CD4-positive, alpha-beta T cell treated with Interleukin-17A for 4 hours (primary cell): ENCODE data around the gene BRINP3.

Source experiments
- DNase-seq: peaks from one replicate; pipeline ENCODE4 v3.0.0-alpha.2; 2020; ENCODE audit warnings: mixed read lengths

The BRINP3 gene

GRCh38 chr1:190320952-190321351 is 156.7 kb downstream of the BRINP3 start:
- DNase-seq = no peak

GRCh38 chr1:190312763-190313162 is 164.9 kb downstream of the BRINP3 start:
- no peak for DNase-seq

- no peak for DNase-seq
Measured at GRCh38 chr1:190303501-190303900, 174.2 kb downstream of the BRINP3 start.

- DNase-seq = no peak
Measured at GRCh38 chr1:190296453-190296852, 181.2 kb downstream of the BRINP3 start.

- DNase-seq = no peak
Measured at GRCh38 chr1:190289897-190290296, 187.8 kb downstream of the BRINP3 start.

GRCh38 chr1:190286111-190286510 is 191.6 kb downstream of the BRINP3 start:
- DNase-seq = no peak

GRCh38 chr1:190277107-190277506 is 200.6 kb downstream of the BRINP3 start:
- DNase-seq = no peak

GRCh38 chr1:190274721-190275120 is 202.9 kb downstream of the BRINP3 start:
- DNase-seq = no peak

- DNase-seq = no peak
Measured at GRCh38 chr1:190273161-190273560, 204.5 kb downstream of the BRINP3 start.

- DNase-seq = no peak
Measured at GRCh38 chr1:190262538-190262937, 215.1 kb downstream of the BRINP3 start.

GRCh38 chr1:190259424-190259823 is 218.2 kb downstream of the BRINP3 start:
- DNase-seq = no peak

- no peak for DNase-seq
Measured at GRCh38 chr1:190258003-190258402, 219.7 kb downstream of the BRINP3 start.

- DNase-seq = no peak
Measured at GRCh38 chr1:190252046-190252445, 225.6 kb downstream of the BRINP3 start.

- DNase-seq = no peak
Measured at GRCh38 chr1:190250368-190250767, 227.3 kb downstream of the BRINP3 start.

- no peak for DNase-seq
Measured at GRCh38 chr1:190244406-190244805, 233.3 kb downstream of the BRINP3 start.

- no peak for DNase-seq
Measured at GRCh38 chr1:190243056-190243455, 234.6 kb downstream of the BRINP3 start.

- no peak for DNase-seq
Measured at GRCh38 chr1:190226006-190226405, 251.7 kb downstream of the BRINP3 start.

GRCh38 chr1:190212450-190212849 is 265.2 kb downstream of the BRINP3 start:
- DNase-seq = no peak

- no peak for DNase-seq
Measured at GRCh38 chr1:190207733-190208132, 269.9 kb downstream of the BRINP3 start.

GRCh38 chr1:190205713-190206112 is 272.0 kb downstream of the BRINP3 start:
- no peak for DNase-seq

- no peak for DNase-seq
Measured at GRCh38 chr1:190196020-190196419, 281.6 kb downstream of the BRINP3 start.

GRCh38 chr1:190193508-190194115 is 284.1 kb downstream of the BRINP3 start:
- DNase-seq = no peak

GRCh38 chr1:190192627-190193026 is 285.0 kb downstream of the BRINP3 start:
- DNase-seq = no peak

- no peak for DNase-seq
Measured at GRCh38 chr1:190183588-190183987, 294.1 kb downstream of the BRINP3 start.

GRCh38 chr1:190179817-190180216 is 297.8 kb downstream of the BRINP3 start:
- no peak for DNase-seq
